ENCODE measurements around the gene STK32C. TPM values are rescaled to one million over a fixed set of nuclear protein-coding genes. Genes with fewer than 3 reads are reported as not detected.

The STK32C gene
- total and polyA plus RNA-seq, 2 donors (not counting 1 experiment from before 2014, with no cell fraction given): 9.9 to 16.8 TPM

- peaks cover 0 to 5% (median 0%) of the 10 kb centered on the region in 3 donors for H3K9me3 ChIP-seq (ENCODE audit: control extremely low read depth in 1 of 3, control insufficient read depth in 2 of 3, insufficient read depth in 1 of 3, low read length in 2 of 3)
- no peak overlapping the region for H3K27ac ChIP-seq (ENCODE audit: low read length in 2 of 2)
- Mint-ChIP-seq H3K27ac (no peak overlapping the region), H3K9me3 (ENCODE audit: insufficient read depth) (no peaks in the 10 kb centered on the region), H3K4me1 (no peaks in the 10 kb centered on the region), H3K27me3 (peaks cover 8% of the 10 kb centered on the region), H3K4me3 (no peak overlapping the region)
- no peak overlapping the region for H3K4me2 ChIP-seq (replicated peaks; ENCODE audit: low read depth, low read length, poor library complexity, severe bottlenecking)
- no peaks in the 10 kb centered on the region for H4K20me1 ChIP-seq (ENCODE audit: control insufficient read depth, insufficient read depth, low read length, poor library complexity, severe bottlenecking)
- no peak overlapping the region for H3K9ac ChIP-seq (ENCODE audit: low read length)
- 94% methylated on average over 37 of the region's 42 CpGs for WGBS (ENCODE audit: insufficient coverage)
- no peaks in the 10 kb centered on the region for H3K79me2 ChIP-seq (ENCODE audit: control insufficient read depth, insufficient read depth, low read length)
- POLR2A ChIA-PET: no interaction called here
- CTCF ChIA-PET: no interaction called here
- no peaks in the 10 kb centered on the region for H3K4me1 ChIP-seq (ENCODE audit: control insufficient read depth in 2 of 2, insufficient read depth in 2 of 2, low read length in 2 of 2)
- TF ChIP-seq EZH2 (IDR thresholded peaks at IDR 0.05; ENCODE audit: borderline replicate concordance, insufficient read depth, low read depth, low read length, poor library complexity, severe bottlenecking) (no peak), CTCF (IDR thresholded peaks at IDR 0.05) (no peak)
- H3K36me3 ChIP-seq (replicated peaks in 1 of 2; ENCODE audit: control extremely low read depth in 1 of 2, control insufficient read depth in 1 of 2, extremely low read depth in 1 of 2, insufficient read depth in 2 of 2, low read length in 1 of 2): no peaks in the 10 kb centered on the region
- intact Hi-C loops (cut with micrococcal nuclease): no loop called here
- DNase-seq: no peak
- no peak overlapping the region for H2AFZ ChIP-seq (ENCODE audit: insufficient read depth, low read depth, low read length, poor library complexity, severe bottlenecking)
- H3K27me3 ChIP-seq (replicated peaks in 1 of 4; ENCODE audit: control extremely low read depth in 1 of 4, control insufficient read depth in 3 of 4, insufficient read depth in 4 of 4, low read length in 3 of 4): peaks cover 0 to 3% (median 0%) of the 10 kb centered on the region in 4 experiments
- no peak overlapping the region for H3K4me3 ChIP-seq (ENCODE audit: control extremely low read depth in 1 of 5, extremely low read depth in 1 of 5, insufficient read depth in 1 of 5, low read depth in 2 of 5, low read length in 4 of 5)
- no peak for ATAC-seq (ENCODE audit: low read depth)
Measured at GRCh38 chr10:132169031-132169765, 138.6 kb downstream of the STK32C start.

GRCh38 chr10:132168571-132169030 is 139.1 kb downstream of the STK32C start:
- TF ChIP-seq CTCF (IDR thresholded peaks at IDR 0.05): no peak
- CTCF ChIA-PET: no interaction called here
- POLR2A ChIA-PET: no interaction called here
- 81% methylated on average over 28 of the region's 28 CpGs for WGBS (ENCODE audit: insufficient coverage)
- ATAC-seq (ENCODE audit: low read depth) (no peak), DNase-seq (no peak)
- intact Hi-C loops (cut with micrococcal nuclease): no loop called here
- Histone ChIP-seq H3K4me3 (ENCODE audit: control extremely low read depth in 1 of 5, extremely low read depth in 1 of 5, insufficient read depth in 1 of 5, low read depth in 2 of 5, low read length in 4 of 5) (no peak overlapping the region), H3K27me3 (replicated peaks in 1 of 4; ENCODE audit: control extremely low read depth in 1 of 4, control insufficient read depth in 3 of 4, insufficient read depth in 4 of 4, low read length in 3 of 4) (peaks cover 0 to 3% (median 0%) of the 10 kb centered on the region in 4 experiments), H2AFZ (ENCODE audit: insufficient read depth, low read depth, low read length, poor library complexity, severe bottlenecking) (no peak overlapping the region), H3K9ac (ENCODE audit: low read length) (no peak overlapping the region), H3K4me1 (ENCODE audit: control insufficient read depth in 2 of 2, insufficient read depth in 2 of 2, low read length in 2 of 2) (no peaks in the 10 kb centered on the region), H4K20me1 (ENCODE audit: control insufficient read depth, insufficient read depth, low read length, poor library complexity, severe bottlenecking) (no peaks in the 10 kb centered on the region), H3K79me2 (ENCODE audit: control insufficient read depth, insufficient read depth, low read length) (no peaks in the 10 kb centered on the region), H3K9me3 (ENCODE audit: control extremely low read depth in 1 of 3, control insufficient read depth in 2 of 3, insufficient read depth in 1 of 3, low read length in 2 of 3) (peaks cover 0 to 9% (median 0%) of the 10 kb centered on the region in 3 donors), H3K27ac (ENCODE audit: low read length in 2 of 2) (no peak overlapping the region), H3K36me3 (replicated peaks in 1 of 2; ENCODE audit: control extremely low read depth in 1 of 2, control insufficient read depth in 1 of 2, extremely low read depth in 1 of 2, insufficient read depth in 2 of 2, low read length in 1 of 2) (no peaks in the 10 kb centered on the region), H3K4me2 (replicated peaks; ENCODE audit: low read depth, low read length, poor library complexity, severe bottlenecking) (no peak overlapping the region)
- Mint-ChIP-seq H3K4me3 (no peak overlapping the region), H3K27me3 (peaks cover 8% of the 10 kb centered on the region), H3K9me3 (ENCODE audit: insufficient read depth) (no peaks in the 10 kb centered on the region), H3K27ac (no peak overlapping the region), H3K4me1 (no peaks in the 10 kb centered on the region)

All from B cell (primary cell).